ENCODE measurements around the gene ADCY3.
"Not testable (repeated sequence)": the region's sequence is repeated elsewhere in the genome, so short reads cannot be mapped to it uniquely, and the experiment has no call there.

The ADCY3 gene

DNA sequence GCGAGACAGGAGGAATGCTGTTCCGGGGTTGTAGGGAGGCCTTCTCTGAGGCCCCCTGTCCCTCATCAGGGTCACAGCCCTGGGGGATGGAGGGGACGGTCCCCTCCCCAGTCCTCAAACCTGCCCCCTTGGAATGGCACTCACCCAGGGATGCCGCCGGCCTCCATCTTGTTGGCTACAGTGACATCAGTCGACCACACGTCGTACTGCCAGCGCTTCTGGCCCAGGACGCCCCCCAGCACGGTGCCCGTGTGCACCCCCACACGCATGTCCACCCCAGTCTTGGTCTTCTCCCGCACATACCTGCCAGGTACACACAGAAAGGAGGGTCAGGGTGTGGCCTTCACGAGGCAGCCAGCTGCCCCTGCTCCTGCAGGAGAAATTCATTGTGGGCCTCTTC, 80.3 kb downstream of the ADCY3 start:
- no peak overlapping the region for H3K4me3 ChIP-seq
- no peak overlapping the region for H3K27ac ChIP-seq
- DNase-seq (ENCODE audit: low spot score), result no peak
- TF ChIP-seq, protein P1, sequence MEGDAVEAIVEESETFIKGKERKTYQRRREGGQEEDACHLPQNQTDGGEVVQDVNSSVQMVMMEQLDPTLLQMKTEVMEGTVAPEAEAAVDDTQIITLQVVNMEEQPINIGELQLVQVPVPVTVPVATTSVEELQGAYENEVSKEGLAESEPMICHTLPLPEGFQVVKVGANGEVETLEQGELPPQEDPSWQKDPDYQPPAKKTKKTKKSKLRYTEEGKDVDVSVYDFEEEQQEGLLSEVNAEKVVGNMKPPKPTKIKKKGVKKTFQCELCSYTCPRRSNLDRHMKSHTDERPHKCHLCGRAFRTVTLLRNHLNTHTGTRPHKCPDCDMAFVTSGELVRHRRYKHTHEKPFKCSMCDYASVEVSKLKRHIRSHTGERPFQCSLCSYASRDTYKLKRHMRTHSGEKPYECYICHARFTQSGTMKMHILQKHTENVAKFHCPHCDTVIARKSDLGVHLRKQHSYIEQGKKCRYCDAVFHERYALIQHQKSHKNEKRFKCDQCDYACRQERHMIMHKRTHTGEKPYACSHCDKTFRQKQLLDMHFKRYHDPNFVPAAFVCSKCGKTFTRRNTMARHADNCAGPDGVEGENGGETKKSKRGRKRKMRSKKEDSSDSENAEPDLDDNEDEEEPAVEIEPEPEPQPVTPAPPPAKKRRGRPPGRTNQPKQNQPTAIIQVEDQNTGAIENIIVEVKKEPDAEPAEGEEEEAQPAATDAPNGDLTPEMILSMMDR (IDR thresholded peaks at IDR 0.05), result no peak

DNA sequence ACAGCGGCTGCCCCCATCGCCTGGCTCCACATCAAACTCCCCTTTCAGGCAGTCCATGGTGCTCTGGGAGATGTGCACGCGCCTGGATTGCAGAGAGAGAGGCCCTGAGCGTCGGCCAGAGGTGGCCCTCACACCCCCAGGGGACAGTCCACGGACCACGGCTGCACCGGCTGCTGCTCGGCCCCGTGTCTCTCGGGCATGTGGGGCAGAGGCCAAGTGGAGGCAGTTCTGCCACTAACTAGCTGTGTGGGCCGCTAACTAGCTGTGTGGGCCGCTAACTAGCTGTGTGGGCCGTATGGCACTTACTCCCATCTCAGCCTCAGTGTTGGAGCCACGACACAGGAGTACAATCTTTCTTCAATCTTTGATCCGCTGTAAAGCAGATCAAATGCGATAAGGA, 81.5 kb downstream of the ADCY3 start:
- TF ChIP-seq, protein P1 (IDR thresholded peaks at IDR 0.05), result no peak
- no peak for DNase-seq (ENCODE audit: low spot score)
- Histone ChIP-seq H3K27ac (no peak overlapping the region), H3K4me3 (no peak overlapping the region)

DNA sequence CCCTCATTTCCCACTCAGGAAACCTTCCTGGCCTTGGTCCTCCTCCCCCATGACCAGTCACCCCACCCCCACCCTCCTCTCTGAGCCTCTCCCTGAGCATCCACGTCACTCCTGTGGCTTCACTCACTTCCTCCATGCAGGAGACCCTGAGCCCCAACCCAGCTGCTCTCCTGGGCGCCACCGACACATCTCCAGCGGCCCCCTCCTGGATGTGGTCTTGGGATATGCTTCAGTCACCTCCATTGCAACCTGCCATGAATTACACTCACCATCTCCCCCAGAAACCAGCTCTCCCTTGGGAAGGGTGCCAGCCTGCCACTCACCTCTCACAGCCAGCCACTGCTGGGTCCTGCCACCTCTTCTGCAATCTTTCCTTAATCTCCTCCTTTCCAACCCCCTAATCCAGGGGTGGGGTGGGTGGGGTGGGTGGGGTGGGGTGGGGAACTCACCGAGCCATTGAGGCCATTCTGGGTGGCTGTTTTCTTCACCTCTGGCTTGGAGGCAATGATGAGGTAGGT, 82.0 kb downstream of the ADCY3 start:
- no peak overlapping the region for H3K27ac ChIP-seq
- no peak overlapping the region for H3K4me3 ChIP-seq
- TF ChIP-seq, protein P1 (IDR thresholded peaks at IDR 0.05), result no peak
- no peak for DNase-seq (ENCODE audit: low spot score)

DNA sequence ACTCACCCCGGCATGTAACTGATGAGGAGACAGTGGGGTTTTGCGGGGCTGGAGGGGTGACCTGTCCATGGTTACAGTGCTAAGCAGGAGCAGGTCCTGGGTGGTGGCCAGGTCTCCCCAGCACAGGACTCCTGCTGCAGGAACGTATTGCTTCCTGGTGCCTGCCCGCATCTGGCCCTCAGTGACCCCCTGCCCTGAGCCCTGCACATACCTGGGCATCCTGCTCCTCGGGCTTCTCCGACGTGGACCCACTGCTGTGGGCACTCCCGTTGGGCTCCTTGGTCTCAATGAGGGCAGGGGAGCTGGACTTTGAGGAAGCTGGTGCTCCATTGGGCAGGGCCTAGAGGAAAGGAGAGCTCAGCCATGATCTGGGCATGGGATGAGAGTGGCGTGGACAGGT, 83.3 kb downstream of the ADCY3 start:
- TF ChIP-seq, protein P1 (IDR thresholded peaks at IDR 0.05), result no peak
- Histone ChIP-seq H3K4me3 (no peak overlapping the region), H3K27ac (no peak overlapping the region)
- DNase-seq (ENCODE audit: low spot score), result no peak

DNA sequence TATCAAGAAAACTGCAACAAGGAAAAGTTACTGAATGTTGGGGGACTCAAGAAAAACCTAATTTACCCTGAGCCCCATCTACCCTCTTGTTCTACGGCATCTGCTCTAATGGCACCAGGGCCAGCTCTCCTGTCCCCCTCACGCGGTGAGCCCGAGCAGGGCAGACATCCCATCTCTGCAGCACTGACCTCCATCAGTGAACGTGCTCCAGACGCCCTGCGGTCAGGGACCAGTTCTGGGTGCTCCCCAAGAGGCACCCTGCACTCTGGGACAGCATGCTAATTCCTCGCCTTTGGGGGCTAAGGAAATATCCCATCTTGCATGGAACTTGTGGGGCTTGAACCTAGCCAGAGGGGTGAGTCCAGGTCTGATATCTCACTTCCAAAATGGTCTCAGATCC, 83.8 kb downstream of the ADCY3 start:
- no peak overlapping the region for H3K4me3 ChIP-seq
- H3K27ac ChIP-seq, result no peak overlapping the region
- DNase-seq (ENCODE audit: low spot score), result no peak
- TF ChIP-seq, protein P1 (IDR thresholded peaks at IDR 0.05), result no peak

DNA sequence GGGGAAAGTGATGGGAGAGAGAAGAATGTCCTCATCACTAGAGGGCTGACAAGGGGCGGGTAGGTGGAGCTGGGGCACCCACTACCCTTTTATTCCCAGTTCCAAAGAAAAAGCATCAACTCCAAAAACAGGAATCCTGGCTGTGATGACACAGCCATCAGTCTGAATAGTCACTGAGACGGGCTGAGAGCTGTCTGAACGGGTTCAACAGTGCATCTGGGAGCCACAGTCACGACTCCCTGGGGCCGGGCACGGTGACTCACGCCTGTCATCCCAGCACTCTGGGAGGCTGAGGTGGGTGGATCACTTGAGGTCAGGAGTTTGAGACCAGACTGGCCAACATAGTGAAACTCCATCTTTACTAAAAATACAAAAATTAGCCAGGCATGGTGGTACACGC, 84.6 kb downstream of the ADCY3 start:
- H3K4me3 ChIP-seq; H3K27ac ChIP-seq; DNase-seq (ENCODE audit: low spot score): not testable (repeated sequence)

DNA sequence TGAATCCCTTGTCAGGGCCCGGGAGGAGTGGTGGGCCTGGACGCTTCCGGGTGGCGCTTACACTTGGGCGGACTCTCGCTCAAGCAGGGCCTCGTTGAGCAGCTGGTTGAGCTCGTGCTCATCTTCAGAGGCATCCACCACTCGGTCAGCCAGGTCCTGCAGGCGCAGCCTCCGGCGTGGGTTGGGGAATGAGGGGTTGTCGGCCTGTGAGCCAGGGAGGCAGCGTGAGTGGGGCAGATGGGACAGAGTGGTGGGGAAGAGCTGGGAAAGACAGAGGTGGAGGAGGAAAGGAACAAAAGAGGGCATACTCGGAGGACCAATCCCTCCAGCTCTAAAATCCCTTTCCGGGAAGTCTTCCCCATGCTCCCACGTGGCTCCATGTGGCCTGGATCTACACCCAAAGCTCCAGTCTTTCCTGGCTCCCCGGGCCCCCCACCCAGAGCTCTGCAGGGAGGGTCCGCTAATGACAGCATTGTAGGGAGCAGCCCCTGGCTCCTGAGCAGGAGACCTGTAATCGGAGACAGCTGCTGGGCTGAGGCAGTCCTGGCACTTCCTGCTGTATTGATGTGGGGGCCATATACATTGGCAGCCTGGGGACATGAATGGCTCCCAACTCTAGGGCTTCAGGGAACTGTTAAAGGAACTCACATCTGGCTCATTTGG, 85.2 kb downstream of the ADCY3 start:
- TF ChIP-seq, protein P1 (IDR thresholded peaks at IDR 0.05), result no peak
- Histone ChIP-seq H3K27ac (no peak overlapping the region), H3K4me3 (no peak overlapping the region)
- DNase-seq (ENCODE audit: low spot score), result no peak

All from coronary artery (tissue), 2 donors.